Lower leg skin (tissue), 3 donors: ENCODE results near the gene ZBTB20.

Experiments
- CTCF ChIP-seq, 3 donors: fragments of 450-650 bp; IDR thresholded peaks; one replicate each; pipeline ENCODE4 v1.5.1; 2016; ENCODE audit warnings: antibody characterized with exemption in 3 of 3, mild to moderate bottlenecking in 3 of 3, moderate library complexity in 2 of 3
- POLR2A ChIP-seq, 2 donors: fragments of 450-650 bp; IDR thresholded peaks; one replicate each; pipeline ENCODE4 v1.6.1; 2016 to 2017; ENCODE audit warnings: antibody characterized with exemption in 2 of 2, mild to moderate bottlenecking in 1 of 2, moderate library complexity in 1 of 2

GRCh38 chr3:115086344-115086743, 60.7 kb downstream of the ZBTB20 start:
- no peak for TF ChIP-seq CTCF (IDR thresholded peaks at IDR 0.05)
- TF ChIP-seq POLR2A (IDR thresholded peaks at IDR 0.05) = no peak
